GM18498 (cell line): ENCODE measurements around the gene CD300LF.
A peak's percentile ranks its signal among the peaks of the same experiment; 100 is the strongest.

ENCODE experiments used
- ATAC-seq: cut with Tn5 transposase; IDR thresholded peaks from one replicate; pipeline ENCODE4 v1.9.1; 2021; ENCODE audit warnings: mild to moderate bottlenecking, moderate library complexity; ENCODE audit not compliant: unreplicated experiment

CD300LF gene

DNA sequence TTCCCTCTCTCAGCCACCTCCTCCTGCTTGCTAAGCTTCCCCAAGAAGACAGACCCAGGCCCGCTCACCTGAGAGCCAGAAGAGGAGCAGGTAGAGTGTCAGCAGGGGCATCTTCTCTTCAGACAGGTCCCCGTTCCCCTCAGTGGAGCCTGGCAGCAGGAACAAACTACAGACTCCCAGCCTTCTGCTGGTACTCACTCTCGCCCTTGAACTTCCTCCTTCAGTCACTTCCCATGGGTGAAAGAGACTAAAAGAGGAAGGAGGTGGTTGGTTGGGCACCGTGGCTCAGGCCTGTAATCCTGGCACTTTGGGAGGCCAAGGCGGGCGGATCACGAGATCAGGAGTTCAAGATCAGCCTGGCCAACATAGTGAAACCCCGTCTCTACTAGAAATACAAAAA, at the start of gene CD300LF:
TSS of gene CD300LF (minus strand) at position 168 of the 400 bp plus-strand sequence. CDS start at position 111, 57 bp downstream.
- ATAC-seq, result no peak

DNA sequence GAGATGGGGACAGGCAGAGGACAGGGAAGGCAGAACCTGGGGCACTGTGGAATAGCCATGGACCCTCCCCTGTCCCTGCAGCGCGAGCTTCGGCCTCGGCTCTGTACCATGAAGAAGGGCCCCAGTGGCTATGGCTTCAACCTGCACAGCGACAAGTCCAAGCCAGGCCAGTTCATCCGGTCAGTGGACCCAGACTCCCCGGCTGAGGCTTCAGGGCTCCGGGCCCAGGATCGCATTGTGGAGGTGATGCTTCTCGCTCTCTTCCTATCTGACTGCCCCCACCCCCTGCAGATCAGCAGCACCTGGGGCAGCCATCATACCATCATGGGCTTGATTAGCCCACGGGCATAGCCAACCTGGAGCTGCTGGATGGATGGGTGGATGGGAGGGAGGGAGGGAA, 49.2 kb upstream of the CD300LF start:
- ATAC-seq, result no peak

DNA sequence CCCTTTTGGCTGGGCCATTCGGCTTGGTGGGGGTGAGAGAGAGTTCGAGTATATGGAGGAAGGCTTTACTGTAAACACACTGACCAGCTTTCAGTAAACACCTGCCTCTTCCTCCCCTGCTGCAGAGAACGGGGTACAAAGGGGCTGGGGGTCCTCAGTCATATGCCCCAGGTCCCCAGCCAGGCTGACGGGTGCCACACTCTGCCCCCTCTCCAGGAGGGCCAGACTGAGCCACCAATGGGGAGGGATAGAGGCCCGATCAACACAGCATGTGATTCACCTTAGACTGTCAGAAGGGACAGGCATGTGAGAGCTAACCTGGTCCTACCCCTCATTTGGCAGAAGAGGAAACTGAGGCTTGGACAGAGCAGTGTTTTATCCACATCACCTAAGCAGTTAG, 48.7 kb upstream of the CD300LF start:
- no peak for ATAC-seq

DNA sequence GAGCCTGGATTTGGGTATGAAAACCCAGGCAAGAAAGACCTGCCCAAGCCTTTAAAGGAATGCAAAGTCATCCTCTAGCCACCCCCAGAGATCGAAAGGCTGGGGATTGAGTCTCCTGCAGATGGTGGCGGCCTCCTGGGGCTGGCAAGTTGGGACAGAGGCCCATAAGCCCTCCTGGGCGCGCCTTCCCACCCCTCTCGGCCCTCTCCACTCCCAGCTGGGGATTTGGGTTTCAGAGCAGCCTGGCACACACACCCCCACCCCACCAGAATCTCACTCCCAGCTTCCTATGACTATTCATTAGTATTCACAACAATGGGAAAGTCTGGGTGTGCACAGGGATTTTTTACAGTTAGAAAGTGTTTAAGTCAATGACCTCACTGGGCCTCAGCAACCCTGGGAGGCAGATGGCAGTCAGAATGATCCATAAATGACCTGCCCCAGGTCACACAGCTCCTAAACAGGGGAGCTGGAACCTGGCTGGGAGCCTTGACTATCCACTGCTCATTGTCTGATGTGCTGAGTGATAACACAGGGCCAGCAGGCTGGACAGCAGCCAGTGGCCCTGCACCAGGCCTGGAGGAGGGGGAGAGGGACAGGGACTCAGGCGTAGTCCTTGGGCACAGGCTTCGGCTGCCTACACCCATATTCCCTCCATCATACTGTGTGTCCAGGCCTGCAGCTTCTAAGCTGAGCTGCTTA, 47.8 kb upstream of the CD300LF start:
- ATAC-seq, result no peak

DNA sequence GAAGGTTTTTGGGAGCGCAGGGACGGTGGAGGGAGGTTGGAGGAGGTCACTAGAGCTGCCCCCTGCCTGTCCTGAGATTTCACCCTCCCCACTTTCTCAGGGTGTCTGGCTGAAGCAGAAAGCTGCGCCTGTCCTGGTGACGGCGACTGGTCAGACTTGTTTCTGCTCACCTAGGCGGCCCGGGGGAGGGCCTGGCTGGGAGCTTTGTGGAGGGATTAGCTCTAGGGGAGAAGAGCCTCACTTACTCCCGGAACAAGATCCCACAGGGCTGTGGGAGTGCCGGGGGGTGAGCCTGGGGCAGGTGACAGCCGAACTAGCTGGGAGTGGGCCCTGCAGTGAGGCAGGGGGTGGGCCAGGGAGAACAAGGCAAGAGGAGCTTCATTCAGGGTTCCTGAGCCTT, 47.2 kb upstream of the CD300LF start:
- ATAC-seq, result no peak

DNA sequence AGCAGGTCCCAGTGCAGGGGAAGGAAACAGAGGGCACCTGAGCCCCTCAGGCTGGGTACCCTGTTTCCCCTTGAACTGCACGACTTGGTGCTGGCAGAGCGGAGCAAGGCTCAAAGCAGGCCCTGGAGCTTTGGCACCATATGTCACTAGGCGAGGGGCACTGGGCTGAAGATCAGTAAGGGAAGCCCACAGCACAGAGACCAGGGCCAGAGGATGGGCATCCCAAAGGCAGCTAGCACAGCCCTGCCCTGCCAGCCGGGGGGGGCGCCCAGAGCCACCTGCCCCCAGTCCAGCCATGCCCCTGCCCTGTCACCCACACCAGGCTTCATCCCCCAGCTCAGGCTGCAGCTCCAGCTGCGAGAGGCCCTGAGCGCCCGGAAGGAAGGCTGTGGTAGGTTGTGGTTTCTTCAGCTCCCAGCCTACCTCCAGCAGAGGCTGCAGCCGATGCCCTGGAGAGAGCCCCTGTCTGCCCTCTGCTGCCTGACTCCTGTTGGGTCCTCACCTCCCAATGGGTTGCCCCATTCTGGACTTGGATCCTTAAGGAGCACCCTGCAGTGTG, 46.6 kb upstream of the CD300LF start:
- peak; percentile 79 for ATAC-seq

DNA sequence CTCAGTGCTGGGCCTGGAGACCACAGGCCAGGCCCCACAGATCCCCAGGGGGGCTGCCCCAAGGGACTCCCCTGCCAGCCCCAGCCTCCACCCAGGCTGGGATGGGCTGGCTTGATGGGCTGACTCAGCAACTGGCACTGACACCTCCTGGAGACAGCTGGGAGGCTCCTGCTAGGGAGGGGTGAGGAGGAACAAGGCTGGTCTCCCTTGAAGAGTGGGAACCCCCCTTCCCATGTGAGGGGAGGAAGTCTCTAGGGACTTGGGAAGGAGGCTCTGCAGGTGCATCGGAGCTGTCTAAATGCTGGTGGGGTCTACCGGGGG, 46.1 kb upstream of the CD300LF start:
- no peak for ATAC-seq

DNA sequence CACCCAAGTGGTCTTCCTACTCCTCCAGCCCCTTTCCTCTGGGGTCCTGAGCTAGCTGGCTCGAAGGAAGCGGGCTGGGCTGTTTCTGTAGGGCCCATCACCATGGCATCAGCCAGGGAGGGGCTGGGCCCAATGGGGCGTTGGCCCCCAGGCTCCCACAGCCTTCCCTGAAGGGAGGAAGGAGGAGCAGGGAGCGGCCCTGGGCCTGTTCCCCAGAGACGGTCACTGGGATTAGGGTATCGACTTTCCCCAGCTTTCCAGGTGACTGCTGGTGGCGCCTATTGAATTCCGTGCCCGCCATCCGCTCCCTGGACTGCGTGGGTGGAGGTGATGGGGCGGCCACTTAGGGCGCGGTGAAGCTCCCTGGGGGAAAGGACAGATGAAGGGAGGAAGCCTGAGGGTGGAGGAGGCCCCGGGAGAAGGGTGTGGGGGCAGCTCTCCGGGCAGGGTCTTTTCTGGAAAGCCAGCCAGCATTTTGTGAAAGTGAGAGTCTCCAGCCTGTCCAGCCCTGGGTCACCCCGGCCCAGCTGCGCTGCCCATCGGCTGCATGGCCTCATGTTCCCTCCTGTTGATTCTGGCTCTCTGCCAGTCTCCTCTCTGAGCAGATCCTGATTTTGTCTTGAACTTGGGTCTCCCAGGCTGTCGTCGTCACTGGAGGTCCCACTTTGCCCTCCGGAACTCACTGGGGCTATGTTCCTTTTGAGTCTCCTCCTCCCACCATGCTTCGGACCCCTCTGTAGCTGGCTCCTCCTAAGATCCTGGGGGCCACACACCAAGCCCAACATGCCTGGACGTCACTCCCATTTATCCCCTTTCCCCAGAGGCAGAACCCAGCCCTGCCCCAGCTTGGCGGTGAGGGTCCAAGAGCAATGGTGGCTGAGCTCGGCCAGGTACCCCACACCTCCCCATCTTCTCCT, 45.5 kb upstream of the CD300LF start:
- no peak for ATAC-seq

DNA sequence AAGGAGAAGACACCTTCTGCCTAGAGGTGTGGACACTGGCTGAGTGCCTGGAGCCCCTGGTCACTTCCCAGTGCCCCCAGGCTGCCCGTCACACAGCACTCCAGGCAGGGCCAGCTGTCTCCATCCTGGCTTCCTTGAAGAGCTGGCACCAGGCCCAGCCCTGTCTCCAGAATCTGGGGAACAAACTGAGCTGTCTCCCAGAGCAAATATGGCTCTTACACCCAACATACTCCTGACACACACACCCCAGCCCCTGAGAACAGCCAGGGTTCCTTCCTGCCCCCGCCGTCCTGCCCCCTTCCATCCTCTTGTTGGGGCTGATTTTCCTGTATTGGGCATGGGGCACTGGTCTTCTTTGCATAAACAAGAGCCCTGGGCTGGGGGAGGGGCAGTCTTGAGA, 44.8 kb upstream of the CD300LF start:
- ATAC-seq, result no peak

DNA sequence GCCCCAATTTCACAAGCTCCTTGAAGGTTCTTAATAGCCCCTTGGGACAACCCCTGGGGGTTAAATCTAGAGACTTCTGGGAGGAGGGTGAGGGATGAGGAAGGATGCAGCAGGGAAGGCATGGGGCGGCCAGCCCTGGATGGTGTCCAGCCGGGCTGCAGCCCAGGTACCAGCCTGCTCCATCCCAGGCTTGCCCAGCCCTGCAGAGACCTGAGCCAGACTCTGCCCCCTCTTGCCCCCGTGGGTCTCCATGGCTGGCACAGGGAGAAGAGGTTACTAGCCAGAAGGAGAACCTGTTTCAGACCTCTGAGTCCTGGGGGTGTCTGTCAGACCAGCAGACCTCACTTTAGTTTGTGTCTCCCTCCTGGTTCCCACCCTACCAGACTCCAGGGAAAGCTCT, 44.2 kb upstream of the CD300LF start:
- no peak for ATAC-seq

DNA sequence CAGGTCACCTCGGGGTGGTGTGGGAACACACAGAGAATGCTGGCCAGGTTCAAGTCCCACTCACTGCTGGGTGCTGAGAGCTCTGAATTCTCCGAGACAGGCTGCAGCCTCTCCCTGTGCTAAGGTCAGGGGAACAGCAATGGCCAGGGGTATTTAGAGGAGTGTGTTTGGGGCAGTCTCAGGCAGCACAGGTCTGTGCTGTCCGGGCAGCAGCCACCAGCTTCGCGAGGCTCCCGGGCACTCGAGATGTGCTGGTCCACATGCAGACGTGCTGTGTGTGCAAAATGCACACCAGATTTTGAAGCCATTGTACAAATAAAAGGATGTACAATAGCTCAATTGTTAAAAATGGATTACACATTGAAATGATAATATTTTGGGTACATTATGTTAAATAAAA, 42.8 kb upstream of the CD300LF start:
- ATAC-seq, result no peak

DNA sequence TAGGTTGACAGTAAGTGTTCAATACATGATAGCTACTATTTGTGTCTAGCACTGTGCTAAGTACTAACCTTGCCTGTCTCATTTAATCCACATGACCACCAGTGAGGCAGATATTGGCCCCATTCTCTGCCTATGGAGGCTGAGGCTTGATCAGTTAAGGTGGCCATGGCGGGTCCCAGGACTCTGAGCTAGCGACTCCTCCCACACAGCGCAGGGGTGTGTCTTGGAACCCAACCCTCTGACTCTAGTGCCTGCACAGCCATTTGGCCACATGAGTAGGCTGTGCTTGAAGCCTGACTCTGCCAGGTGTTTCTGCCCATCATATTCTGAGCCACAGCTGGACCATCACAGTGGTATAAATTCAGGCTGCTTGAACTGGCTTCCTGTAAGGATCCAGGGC, 42.1 kb upstream of the CD300LF start:
- ATAC-seq, result no peak

DNA sequence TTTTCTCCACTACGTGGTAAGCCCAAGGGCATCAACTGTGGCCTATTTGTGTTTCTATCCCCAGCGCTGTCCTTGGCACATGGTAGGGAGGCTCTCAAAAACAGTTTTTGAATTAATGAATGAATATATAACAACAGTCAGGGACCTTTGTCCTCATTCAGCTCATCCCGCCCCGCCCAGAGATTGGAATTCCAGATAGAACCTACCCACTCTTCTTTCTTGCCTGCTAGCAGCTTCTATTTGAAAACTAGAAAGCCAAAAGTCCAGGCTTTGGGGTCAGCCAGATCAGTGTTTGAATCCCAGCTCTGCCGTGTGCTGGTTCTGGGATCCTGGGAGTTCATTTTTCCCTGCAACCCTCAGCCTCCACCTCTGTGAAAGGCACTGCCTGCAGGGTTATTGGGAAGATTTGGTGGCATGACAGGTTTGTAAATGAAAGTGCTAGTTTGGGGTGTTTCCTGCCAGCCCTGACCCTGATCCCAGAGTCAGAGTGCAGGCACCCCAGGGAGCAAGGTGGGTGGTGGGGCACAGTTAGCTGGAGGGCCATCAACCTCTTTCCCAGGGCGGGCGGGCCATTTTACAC, 40.2 kb upstream of the CD300LF start:
- no peak for ATAC-seq

DNA sequence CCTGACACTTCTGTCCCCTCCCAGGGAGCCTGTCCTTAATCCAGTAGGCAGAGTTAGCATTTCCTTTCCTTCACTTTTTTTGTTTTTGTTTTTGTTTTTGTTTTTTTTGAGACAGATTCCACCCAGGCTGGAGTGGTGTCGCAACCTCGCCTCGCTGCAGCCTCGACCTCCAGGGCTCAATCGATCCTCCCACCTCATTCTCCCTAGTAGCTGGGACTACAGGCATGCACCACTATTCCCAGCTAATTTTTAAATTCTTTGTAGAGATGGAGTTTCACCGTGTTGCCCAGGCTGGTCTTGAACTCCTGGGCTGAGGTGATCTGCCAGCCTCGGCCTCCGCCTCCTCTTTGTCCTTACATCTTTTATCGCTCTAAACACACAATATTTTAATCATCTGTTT, 39.7 kb upstream of the CD300LF start:
- no peak for ATAC-seq

DNA sequence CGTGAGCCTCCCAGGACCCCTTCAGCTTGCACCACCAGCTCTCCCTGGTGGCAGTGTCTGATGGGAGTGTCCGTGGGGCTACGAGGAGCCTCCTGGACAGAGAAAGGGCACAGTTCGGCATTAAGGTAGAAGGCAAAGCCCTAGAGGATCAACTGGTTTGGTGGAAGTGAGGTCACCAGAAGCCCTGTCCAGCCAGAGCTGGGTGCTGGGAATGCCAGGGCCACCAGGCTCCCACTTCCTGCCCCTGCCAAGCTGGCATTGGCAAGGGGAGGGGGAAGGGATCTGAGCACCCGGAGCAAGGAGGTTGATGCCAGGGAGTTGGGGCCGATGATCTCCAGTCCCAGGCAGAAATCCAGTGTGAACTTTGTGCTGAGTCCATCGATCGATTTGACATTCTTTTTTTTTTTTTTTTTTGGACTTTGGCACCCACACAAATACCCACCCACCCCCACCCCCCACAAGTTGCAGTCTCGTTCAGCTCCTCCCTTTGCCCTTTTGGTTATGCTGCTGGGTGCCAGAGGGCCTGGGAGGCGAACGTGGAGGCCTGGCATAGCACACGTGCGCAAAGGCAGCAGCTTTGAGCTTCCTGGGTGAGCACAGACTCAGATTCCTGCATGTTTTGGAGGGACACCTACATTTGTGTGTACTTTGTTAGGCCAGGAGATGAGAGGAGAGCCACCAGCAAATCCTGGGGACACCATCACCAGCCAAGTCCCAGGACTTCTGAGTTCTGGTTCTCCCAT, 37.8 kb upstream of the CD300LF start:
- no peak for ATAC-seq

DNA sequence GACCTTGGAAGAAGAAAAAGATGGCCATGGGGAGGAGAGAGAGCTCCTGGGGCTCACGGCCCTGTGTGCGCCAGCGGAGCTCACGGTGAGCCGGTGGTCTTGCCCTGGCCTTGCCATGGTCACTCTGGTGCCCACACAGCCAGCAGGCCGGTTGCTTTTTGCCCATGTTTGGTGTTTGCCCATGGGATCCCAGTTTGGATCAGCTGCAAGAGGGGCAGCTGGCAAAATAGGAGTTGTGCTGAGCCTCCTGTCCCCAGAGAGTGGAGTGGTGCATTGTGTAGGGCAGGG, 37.3 kb upstream of the CD300LF start:
- ATAC-seq, result no peak

DNA sequence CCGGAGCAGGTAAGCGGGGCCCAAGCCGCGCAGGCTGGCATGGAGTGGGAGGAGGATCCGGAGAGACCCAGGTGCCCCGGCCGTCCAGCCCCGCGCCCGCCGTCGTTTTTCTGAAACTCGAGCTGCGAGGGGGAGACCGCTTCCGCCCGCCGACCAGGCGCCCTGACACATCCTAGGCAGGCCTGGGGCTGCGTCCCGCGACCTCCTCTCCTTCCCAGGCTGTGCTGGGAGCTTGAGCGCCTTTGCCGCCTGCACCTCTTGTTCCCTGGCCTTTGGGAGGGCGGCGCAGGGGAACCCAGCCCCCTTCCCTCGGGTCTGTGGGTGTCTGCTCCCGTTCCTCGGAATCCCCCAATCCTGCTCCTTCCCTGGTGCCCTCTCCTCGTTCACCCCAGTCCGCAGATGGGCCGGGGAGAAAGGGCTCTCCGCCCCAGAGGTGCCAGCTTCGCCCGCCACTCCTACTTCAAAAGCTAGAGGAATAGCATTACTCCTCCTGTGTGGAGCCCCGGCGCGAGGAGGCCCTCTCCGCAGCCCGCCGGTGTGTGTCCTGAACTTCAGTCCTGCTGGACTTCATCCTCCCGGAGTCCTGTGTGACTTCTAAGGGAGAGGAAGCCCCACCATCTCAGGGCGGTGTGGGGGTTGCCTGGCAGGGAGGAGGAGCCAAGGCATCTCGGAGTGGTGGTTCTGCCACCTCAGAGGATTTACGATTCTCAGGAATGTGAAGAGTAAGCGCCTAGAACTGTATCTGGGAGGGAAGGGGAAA, 36.7 kb upstream of the CD300LF start:
- ATAC-seq, result peak; percentile 14

DNA sequence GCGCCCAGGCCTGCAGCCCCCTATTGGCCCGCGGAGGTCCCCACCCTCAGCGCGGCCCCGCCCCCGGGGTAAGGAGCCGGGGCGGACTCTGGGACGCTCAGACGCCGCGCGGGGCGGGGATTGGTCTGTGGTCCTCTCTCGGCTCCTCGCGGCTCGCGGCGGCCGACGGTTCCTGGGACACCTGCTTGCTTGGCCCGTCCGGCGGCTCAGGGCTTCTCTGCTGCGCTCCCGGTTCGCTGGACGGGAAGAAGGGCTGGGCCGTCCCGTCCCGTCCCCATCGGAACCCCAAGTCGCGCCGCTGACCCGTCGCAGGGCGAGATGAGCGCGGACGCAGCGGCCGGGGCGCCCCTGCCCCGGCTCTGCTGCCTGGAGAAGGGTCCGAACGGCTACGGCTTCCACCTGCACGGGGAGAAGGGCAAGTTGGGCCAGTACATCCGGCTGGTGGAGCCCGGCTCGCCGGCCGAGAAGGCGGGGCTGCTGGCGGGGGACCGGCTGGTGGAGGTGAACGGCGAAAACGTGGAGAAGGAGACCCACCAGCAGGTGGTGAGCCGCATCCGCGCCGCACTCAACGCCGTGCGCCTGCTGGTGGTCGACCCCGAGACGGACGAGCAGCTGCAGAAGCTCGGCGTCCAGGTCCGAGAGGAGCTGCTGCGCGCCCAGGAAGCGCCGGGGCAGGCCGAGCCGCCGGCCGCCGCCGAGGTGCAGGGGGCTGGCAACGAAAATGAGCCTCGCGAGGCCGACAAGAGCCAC, 36.0 kb upstream of the CD300LF start, which contains the start of gene NHERF1:
TSS of gene NHERF1 (plus strand) at position 100 of the 750 bp plus-strand sequence. CDS start at position 319, 219 bp downstream.
- peak; percentile 93 for ATAC-seq

DNA sequence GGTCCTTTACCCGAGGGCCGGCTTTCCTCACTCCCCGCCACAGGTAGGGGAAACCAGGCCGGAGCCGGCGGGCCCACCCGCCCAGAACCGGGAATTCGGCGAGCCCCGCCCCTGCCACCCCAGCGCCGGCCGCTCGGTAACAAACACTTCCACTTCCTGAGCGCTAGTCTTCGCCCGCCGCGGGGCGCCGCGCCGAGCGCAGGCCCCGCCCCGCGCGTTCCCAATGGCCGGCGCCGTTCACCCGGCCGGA, 35.5 kb upstream of the CD300LF start:
- no peak for ATAC-seq

DNA sequence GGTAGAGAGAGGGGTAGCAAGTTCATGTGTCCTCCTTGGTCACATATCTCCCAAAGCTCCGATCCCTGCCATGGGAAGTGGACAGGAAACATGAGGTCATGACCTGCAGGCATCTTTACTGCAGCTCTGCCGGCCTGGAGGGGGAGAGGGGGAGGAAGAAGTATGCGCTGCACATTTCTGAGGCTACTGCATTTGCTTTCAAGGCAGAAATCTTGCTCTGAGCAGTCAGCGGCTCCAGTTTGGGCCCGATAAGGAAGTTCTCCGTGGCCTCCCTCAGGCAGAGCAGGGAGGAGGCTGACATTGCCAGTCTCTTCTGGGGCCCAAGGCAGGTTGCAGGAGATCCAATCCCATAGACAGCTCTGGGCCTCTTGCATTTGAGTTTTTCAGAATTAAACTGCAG, 34.2 kb upstream of the CD300LF start:
- no peak for ATAC-seq
